Measurements from ENCODE around the gene CCND1.

CCND1 gene

DNA sequence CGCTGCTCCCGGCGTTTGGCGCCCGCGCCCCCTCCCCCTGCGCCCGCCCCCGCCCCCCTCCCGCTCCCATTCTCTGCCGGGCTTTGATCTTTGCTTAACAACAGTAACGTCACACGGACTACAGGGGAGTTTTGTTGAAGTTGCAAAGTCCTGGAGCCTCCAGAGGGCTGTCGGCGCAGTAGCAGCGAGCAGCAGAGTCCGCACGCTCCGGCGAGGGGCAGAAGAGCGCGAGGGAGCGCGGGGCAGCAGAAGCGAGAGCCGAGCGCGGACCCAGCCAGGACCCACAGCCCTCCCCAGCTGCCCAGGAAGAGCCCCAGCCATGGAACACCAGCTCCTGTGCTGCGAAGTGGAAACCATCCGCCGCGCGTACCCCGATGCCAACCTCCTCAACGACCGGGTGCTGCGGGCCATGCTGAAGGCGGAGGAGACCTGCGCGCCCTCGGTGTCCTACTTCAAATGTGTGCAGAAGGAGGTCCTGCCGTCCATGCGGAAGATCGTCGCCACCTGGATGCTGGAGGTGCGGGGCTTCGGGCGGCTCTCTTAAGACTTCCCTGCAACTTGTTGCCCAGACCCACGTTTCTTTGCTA, at the start of gene CCND1:
Gene CCND1, plus strand, starts transcription at position 162 of the 587 bp plus-strand sequence. Its CDS starts 158 bp downstream, at position 320.
- peaks cover 24 to 49% of the 10 kb centered on the region in 2 donors for H3K4me1 Mint-ChIP-seq
- H3K27me3 Mint-ChIP-seq: peaks cover 38 to 51% of the 10 kb centered on the region in 2 donors
- peak within 1 kb of the TSS; percentile 93 for H3K27ac Mint-ChIP-seq
- ATAC-seq (replicated peaks) (peak; percentile 44 to 64), DNase-seq (peak; percentile 52)
- H3K4me3 Mint-ChIP-seq: peak within 1 kb of the TSS; percentile 84 to 85
- H3K9me3 Mint-ChIP-seq: no peaks in the 10 kb centered on the region
- peaks cover 3 to 10% of the 10 kb centered on the region in 2 donors for H3K36me3 Mint-ChIP-seq

DNA sequence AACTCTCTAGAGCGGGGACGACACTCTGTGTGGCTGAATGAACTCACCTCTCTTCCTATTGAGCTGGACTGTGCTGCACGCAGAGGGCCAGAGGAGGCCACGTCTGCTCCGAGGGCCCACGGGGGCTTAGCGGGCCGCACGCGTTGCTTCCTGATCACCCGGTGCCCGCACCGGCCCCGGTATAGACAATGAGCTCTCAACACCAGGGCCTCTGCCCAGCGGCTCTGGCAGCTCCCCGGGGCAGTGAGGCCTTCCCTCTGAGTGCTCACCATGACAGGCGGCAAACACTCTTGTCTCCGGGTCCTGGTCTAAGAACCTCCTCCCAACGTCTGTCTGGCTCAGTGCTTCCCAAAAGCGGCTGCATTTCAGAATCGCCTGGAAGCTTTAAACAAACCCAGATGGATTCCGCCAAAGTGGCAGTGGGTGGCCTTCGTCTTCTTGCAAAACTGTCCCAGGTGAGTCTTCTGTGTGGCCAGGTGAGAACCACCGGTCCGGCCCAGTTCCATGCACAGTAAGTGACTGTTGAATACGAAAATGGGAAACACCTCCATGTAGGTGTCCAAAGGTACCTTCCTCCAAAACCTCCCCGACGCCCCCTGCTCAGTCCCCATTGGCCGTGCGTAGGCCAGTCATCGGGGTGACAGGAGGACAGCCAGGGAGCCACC, 47.8 kb upstream of the CCND1 start:
- Mint-ChIP-seq H3K36me3 (no peaks in the 10 kb centered on the region), H3K4me3 (no peak overlapping the region)

DNA sequence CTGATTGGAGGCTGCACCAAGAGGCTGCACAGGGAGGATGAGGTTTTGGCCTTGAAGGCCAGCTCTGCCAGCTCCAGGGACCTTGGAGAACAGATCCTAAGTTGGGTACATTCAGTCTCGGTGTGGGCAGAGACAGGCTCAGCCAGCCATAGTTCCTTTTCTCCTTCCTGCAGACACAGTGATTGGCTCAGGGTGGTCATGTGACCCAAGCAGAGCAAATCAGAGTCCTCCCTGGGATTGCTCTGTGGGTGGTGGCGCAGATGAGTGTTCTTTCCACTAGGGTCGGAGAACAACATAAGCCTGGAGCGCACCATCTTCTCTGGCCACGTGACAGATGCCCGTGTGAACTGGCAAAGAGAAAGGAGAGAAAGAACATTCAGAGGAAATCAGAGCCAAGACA, 47.1 kb upstream of the CCND1 start:
- no peak for DNase-seq
- Mint-ChIP-seq H3K36me3 (no peaks in the 10 kb centered on the region), H3K4me3 (no peak overlapping the region), H3K27me3 (peaks cover 0 to 7% of the 10 kb centered on the region in 2 donors), H3K4me1 (no peaks in the 10 kb centered on the region), H3K9me3 (peaks cover 0 to 2% of the 10 kb centered on the region in 2 donors), H3K27ac (no peak overlapping the region)
- no peak for ATAC-seq (replicated peaks)

More for the DNA sequence above, 47.8 kb upstream of the CCND1 start:
- H3K27me3 Mint-ChIP-seq: peaks cover 2 to 14% of the 10 kb centered on the region in 2 donors
- H3K27ac Mint-ChIP-seq: no peak overlapping the region
- peaks cover 0 to 2% of the 10 kb centered on the region in 2 donors for H3K9me3 Mint-ChIP-seq
- DNase-seq: no peak
- no peaks in the 10 kb centered on the region for H3K4me1 Mint-ChIP-seq
- no peak for ATAC-seq (replicated peaks)

DNA sequence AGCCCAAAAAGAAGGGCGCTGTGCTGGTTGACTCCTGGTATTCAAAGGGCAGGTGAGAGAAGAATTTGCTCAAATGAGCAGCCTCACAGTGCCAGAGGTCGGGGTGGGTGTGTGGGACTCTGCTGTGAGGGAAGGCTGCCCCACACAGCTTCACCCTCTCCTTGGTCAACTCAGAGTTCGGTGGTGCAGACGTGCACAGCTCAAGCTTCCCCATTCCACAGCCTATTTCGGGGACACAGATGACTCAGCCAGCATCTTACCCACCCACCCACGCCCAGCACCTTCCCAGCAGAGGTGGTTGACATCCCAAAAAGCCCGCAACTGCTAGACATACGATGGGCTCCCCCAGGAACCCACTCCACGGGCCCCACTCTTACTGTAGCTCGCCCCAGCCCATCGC, 46.5 kb upstream of the CCND1 start:
- ATAC-seq (replicated peaks) (peak; percentile 51 to 63), DNase-seq (no peak)
- no peak overlapping the region for H3K4me3 Mint-ChIP-seq
- H3K27ac Mint-ChIP-seq: no peak overlapping the region
- H3K27me3 Mint-ChIP-seq: peaks cover 0 to 6% of the 10 kb centered on the region in 2 donors
- H3K4me1 Mint-ChIP-seq: no peaks in the 10 kb centered on the region
- H3K36me3 Mint-ChIP-seq: no peaks in the 10 kb centered on the region
- H3K9me3 Mint-ChIP-seq: peaks cover 0 to 2% of the 10 kb centered on the region in 2 donors

DNA sequence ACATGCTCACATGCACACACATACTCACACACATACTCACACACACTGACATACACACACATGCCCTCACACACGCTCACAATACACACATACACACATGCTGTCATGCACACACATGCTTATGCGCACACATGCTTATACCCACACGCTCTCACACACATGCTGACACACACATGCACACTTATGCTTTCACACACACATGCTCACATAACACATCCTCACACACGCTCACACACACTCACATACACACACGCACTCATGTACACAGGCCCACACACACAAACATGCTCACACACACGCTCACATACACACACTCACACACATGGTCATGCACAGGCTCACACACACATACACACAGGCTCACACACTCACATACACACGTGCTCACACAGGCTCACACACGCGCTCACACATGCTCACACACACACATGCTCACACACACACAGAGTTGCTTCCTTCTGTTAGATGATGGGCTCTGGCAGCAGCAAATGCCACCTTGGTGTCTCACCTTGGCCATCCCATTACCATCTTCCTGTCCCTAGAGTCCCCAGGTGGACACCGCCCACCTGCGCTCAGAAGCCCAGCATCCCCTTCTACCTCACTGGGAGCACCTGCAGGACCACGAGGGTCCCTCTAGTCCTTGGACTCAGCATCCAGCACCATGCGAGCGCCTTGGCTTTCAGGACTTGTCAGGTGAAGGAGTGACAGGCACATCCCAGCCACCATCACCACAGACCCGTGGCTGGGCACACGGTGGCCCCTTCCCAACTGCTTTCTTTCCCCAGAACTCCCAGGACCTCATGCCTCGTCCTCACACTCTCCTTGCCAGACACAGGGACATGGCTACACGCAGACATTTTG, 44.9 kb upstream of the CCND1 start:
- Mint-ChIP-seq H3K9me3 (no peaks in the 10 kb centered on the region), H3K36me3 (no peaks in the 10 kb centered on the region), H3K27ac (no peak overlapping the region), H3K27me3 (peaks cover 0 to 5% of the 10 kb centered on the region in 2 donors), H3K4me1 (no peaks in the 10 kb centered on the region), H3K4me3 (no peak overlapping the region)
- no peak for ATAC-seq (replicated peaks)
- no peak for DNase-seq

DNA sequence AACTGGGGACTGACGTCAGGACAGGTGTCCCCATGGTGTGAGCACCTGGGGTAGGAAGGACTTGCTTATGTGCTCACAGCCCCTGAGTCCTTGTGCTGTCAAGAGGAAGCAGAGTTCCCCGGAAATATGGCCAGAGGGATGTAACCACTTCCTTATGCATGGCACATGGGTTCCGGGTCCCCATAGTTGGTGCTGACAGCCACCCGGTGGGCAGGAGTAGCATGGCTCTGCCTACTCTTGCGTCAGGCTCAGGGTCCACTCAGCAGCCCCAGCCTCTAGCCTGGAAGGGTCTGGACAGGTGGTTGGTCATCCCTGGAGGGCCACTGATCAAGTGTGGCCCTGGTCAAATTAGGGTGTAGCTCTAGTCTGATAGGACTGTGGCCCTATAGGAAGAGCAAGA, 42.8 kb upstream of the CCND1 start:
- Mint-ChIP-seq H3K4me3 (no peak overlapping the region), H3K27me3 (peaks cover 17 to 25% of the 10 kb centered on the region in 2 donors), H3K4me1 (peaks cover 0 to 6% of the 10 kb centered on the region in 2 donors), H3K36me3 (no peaks in the 10 kb centered on the region), H3K9me3 (peaks cover 0 to 5% of the 10 kb centered on the region in 2 donors), H3K27ac (no peak overlapping the region)
- ATAC-seq (replicated peaks) (peak in 1 of 2 donors; percentile 45), DNase-seq (no peak)

DNA sequence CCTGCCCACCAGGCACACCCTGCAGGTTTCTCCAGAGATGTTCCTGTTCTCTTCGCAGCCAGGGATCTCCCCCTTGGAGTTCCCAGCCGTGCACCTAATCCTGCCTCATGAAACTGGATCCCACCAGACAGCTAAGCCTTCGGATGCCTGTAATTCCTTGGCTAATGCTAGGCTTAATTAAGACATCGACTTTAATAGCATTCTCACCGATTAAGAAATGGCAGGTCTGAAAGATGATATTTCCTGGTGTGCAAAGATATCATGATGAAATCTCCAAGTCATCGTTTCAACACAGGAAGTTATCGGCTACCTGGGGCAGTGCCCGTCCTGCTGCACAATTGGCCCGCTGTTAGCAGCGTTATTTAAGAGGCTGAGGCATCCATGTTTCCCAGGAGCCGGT, 41.5 kb upstream of the CCND1 start:
- H3K27ac Mint-ChIP-seq: no peak overlapping the region
- H3K9me3 Mint-ChIP-seq: peaks cover 0 to 5% of the 10 kb centered on the region in 2 donors
- DNase-seq (no peak), ATAC-seq (replicated peaks) (no peak)
- H3K4me3 Mint-ChIP-seq: no peak overlapping the region
- peaks cover 0 to 9% of the 10 kb centered on the region in 2 donors for H3K4me1 Mint-ChIP-seq
- H3K27me3 Mint-ChIP-seq: peaks cover 18 to 29% of the 10 kb centered on the region in 2 donors
- no peaks in the 10 kb centered on the region for H3K36me3 Mint-ChIP-seq

DNA sequence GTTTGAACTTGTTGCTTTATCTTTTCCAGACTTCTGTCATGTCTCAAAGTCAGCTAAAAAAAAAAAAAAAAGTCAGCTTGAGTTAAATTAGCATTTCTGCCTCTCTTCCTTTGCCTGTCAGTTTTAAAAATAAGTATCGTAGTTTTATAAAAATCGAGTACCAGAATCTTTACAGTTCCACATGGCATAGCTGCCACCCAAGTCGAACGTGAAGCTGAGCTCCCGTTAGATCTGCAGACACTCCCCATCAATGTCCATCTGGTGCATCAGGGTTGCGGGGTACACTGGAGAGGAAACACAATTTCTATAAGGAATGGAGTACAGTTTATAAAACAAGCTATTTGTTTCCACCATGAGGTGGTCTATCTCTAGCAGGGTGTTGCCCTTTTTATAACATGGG, 41.0 kb upstream of the CCND1 start:
- DNase-seq: no peak
- H3K4me1 Mint-ChIP-seq: peaks cover 0 to 9% of the 10 kb centered on the region in 2 donors
- no peak overlapping the region for H3K4me3 Mint-ChIP-seq
- H3K27me3 Mint-ChIP-seq: peaks cover 18 to 29% of the 10 kb centered on the region in 2 donors
- peaks cover 0 to 5% of the 10 kb centered on the region in 2 donors for H3K9me3 Mint-ChIP-seq
- H3K27ac Mint-ChIP-seq: no peak overlapping the region
- H3K36me3 Mint-ChIP-seq: no peaks in the 10 kb centered on the region
- no peak for ATAC-seq (replicated peaks)

DNA sequence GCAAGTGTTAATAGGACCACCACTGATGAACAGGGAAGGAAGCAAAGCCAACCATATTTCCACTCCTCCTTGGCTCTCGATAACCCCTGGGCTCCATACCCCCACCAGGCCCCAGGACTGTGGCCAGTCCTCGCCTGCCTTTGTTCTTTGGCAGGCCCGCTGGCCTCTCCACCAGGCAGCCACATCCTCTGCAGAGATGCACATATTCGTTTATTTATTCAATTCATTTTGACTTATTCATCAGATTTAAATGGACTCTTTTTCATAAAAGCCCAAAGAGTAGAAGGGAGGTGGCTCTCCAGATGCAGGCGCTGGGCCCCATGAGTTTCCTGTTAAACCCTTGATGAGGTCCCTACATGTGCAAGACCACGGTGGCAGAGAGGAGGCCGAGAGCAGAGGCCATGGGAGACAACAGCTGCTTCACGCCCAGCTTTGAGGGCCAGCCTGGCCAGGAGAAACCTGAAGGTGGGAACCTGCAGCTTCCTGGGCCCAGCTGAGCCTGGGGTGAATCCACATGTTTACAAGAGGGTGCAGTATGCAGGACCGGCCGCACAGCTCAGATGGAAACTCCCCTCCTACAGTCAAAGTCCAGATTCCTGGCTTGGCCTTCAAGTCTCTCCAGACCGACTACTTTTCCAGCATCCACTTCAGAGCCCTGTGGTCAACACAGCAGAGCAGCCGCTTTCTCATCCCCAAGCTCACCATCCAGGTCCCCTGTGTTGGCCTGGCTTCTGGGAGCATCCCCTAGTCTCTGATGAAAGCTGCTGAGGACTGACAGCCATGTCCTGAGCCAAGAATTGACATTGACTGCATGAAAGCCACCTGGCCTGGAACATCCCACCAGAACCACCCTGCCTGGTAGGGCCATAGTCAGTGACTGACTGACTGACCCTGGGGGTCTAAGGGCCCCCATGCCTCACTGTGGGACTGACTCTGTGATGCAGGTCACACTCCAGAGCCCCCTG, 39.7 kb upstream of the CCND1 start:
- peaks cover 0 to 5% of the 10 kb centered on the region in 2 donors for H3K9me3 Mint-ChIP-seq
- peaks cover 0 to 9% of the 10 kb centered on the region in 2 donors for H3K4me1 Mint-ChIP-seq
- ATAC-seq (replicated peaks) (no peak), DNase-seq (no peak)
- H3K4me3 Mint-ChIP-seq: no peak overlapping the region
- peaks cover 26 to 40% of the 10 kb centered on the region in 2 donors for H3K27me3 Mint-ChIP-seq
- no peaks in the 10 kb centered on the region for H3K36me3 Mint-ChIP-seq
- H3K27ac Mint-ChIP-seq: no peak overlapping the region

DNA sequence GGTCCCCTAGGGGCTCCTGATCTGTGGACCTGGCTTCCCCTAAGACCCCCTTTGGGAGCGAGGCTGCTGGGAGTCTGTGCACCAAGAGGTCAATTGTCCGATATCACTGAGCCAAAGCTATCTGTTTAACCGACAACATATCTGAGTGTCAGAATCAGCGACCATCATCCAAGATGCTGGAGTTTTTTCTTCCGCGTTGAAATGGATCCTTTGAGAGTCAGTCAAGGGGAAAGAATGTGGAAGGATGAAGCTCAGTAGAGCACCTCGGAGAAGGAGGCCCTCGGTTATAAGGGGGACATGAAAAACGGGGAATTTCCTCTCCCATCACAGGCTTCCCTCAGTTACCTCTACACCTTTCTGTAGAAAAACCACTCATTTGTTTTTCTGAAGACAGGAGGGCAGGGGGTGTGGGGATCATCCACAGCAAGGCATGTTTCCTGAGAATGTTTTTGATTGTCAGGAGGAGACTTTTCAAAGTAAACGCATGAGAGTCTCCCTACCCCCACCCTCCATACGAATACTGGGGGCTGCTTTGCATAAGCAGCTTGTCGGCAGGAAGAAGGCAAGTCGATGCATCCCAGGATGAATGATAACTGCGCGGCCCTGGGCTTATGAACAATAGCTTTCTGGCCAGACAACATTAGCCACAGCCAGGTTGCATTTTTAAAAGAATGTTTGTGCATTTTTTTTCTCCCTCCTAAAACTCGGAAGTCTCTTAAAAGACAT, 37.7 kb upstream of the CCND1 start:
- Mint-ChIP-seq H3K27ac (no peak overlapping the region), H3K4me1 (peaks cover 0 to 9% of the 10 kb centered on the region in 2 donors), H3K36me3 (no peaks in the 10 kb centered on the region), H3K27me3 (peaks cover 28 to 56% of the 10 kb centered on the region in 2 donors), H3K4me3 (no peak overlapping the region), H3K9me3 (peaks cover 3 to 6% of the 10 kb centered on the region in 2 donors)
- DNase-seq: no peak
- no peak for ATAC-seq (replicated peaks)

DNA sequence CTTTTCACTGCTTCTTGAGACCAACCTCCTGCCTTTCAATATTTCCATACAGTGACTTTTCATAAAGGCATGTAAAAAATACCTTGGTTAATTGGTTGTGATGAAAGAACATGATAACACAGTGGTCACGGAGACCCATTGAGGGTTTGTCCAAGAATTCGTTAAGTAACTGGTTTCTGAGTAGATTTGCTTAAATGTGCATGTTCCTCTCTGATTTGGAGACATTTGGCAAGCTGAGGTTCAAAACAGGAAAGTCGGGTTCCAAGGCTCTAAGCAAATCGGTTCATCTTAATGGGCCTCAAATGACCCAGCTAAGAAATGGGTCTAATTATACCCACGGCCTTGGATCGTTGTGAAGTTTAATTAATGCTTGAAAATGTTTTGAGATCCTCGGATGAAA, 36.9 kb upstream of the CCND1 start:
- DNase-seq (no peak), ATAC-seq (replicated peaks) (no peak)
- Mint-ChIP-seq H3K4me3 (no peak overlapping the region), H3K36me3 (peaks cover 0 to 3% of the 10 kb centered on the region in 2 donors), H3K27ac (no peak overlapping the region), H3K27me3 (peaks cover 28 to 62% of the 10 kb centered on the region in 2 donors), H3K9me3 (peaks cover 9 to 10% of the 10 kb centered on the region in 2 donors), H3K4me1 (peaks cover 0 to 9% of the 10 kb centered on the region in 2 donors)

DNA sequence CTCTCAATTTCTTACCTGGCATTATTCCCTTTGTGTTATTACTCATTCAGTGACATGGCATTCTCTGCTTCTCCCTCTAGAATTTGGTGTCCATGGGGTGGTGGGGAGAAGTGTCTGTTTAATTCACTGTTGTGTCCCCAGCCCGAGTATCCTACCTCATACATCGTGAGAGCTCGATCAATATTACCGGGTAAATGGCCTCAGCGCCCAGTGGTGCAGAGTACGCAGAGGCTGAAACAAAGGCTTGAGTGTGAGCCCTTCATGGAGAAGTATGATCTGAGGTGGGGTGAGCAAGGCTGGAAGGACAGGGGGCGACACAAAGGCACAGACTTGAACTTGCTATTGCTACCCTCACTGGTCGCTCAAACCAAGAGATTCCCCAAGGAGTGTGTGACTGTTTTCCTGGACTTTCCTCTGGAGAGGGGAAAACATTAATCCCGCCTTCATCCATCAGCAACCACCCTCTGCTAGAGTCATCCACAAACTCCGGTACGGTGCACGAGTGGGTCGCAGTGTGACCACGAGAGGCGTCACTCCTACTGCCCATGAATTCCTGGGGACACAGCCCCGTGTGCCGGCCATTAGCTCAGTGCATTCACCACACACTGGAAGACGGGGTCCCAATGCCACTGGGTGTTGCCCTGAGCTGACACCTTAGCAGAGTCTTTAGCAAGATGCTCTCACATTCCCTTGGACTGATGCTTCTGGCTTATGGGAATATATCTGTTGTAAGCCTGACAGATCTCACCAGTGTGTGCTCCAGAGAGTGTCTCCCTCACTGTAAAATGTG, 35.0 kb upstream of the CCND1 start:
- H3K9me3 Mint-ChIP-seq: peaks cover 9 to 10% of the 10 kb centered on the region in 2 donors
- no peak overlapping the region for H3K27ac Mint-ChIP-seq
- H3K27me3 Mint-ChIP-seq: peaks cover 38 to 58% of the 10 kb centered on the region in 2 donors
- no peak for DNase-seq
- ATAC-seq (replicated peaks): no peak
- H3K4me1 Mint-ChIP-seq: peaks cover 0 to 9% of the 10 kb centered on the region in 2 donors
- H3K36me3 Mint-ChIP-seq: peaks cover 0 to 3% of the 10 kb centered on the region in 2 donors
- H3K4me3 Mint-ChIP-seq: no peak overlapping the region
